CD8-positive, alpha-beta memory T cell (primary cell): ENCODE results near the gene BEGAIN. TPM values are rescaled to one million over a fixed set of nuclear protein-coding genes. Genes with fewer than 3 reads are reported as not detected.

Experiments
- CTCF ChIA-PET: fragments of 350-600 bp; sonication (Branson Sonifier 250); formaldehyde crosslinking; loops from one replicate; lab custom pipeline; 2021; ENCODE audit warnings: antibody characterized with exemption; lab: Charles Lee
- POLR2A ChIA-PET: fragments of 350-600 bp; sonication (Branson Sonifier 250); formaldehyde crosslinking; loops from one replicate; lab custom pipeline; 2021; ENCODE audit warnings: antibody characterized with exemption; lab: Charles Lee
- DNase-seq, 5 donors: peaks; one replicate each; pipeline versions ENCODE4 v3.0.0 to v3.0.0-alpha.2; 2020 to 2022; ENCODE audit warnings: mixed read lengths in 1 of 5
- H3K27ac ChIP-seq: one replicate; pipeline ENCODE4 v1.7.0; 2013; ENCODE audit warnings: low read depth, mild to moderate bottlenecking, low read length, moderate library complexity
- H3K27me3 ChIP-seq: 2 replicates; pipeline ENCODE4 v1.7.0; 2013; ENCODE audit warnings: low read length, mild to moderate bottlenecking; ENCODE audit not compliant: insufficient read depth, poor library complexity, severe bottlenecking
- H3K36me3 ChIP-seq: 2 replicates; pipeline ENCODE4 v1.7.0; 2013; ENCODE audit warnings: mild to moderate bottlenecking, low read length, moderate library complexity; ENCODE audit not compliant: insufficient read depth
- H3K4me1 ChIP-seq: 2 replicates; pipeline ENCODE4 v1.7.0; 2013; ENCODE audit warnings: mild to moderate bottlenecking, low read length, moderate library complexity; ENCODE audit not compliant: insufficient read depth
- H3K4me3 ChIP-seq: 2 replicates; pipeline ENCODE4 v1.7.0; 2013; ENCODE audit warnings: mild to moderate bottlenecking, low read length
- H3K9me3 ChIP-seq: 2 replicates; pipeline ENCODE4 v1.7.0; 2013; ENCODE audit warnings: mild to moderate bottlenecking, low read length
- H3K27ac Mint-ChIP-seq, 8 donors: one replicate each; pipeline ENCODE4 v1.8.0; 2020 to 2021; ENCODE audit warnings: mixed read lengths in 8 of 8, mild to moderate bottlenecking in 6 of 8, inconsistent platforms in 3 of 8, moderate library complexity in 3 of 8
- H3K27me3 Mint-ChIP-seq, 2 donors: one replicate each; pipeline ENCODE4 v1.8.0; 2020 to 2021; ENCODE audit warnings: mixed read lengths in 2 of 2, mild to moderate bottlenecking in 1 of 2, moderate library complexity in 1 of 2
- H3K36me3 Mint-ChIP-seq, 3 donors: one replicate each; pipeline ENCODE4 v1.8.0; 2020 to 2021; ENCODE audit warnings: mixed read lengths in 3 of 3, inconsistent platforms in 1 of 3, mild to moderate bottlenecking in 1 of 3
- H3K4me1 Mint-ChIP-seq, 3 donors: one replicate each; pipeline ENCODE4 v1.8.0; 2020 to 2021; ENCODE audit warnings: mixed read lengths in 3 of 3, inconsistent platforms in 1 of 3, mild to moderate bottlenecking in 1 of 3
- H3K4me3 Mint-ChIP-seq, 7 donors: one replicate each; pipeline ENCODE4 v1.8.0; 2020 to 2021; ENCODE audit warnings: mixed read lengths in 7 of 7, mild to moderate bottlenecking in 6 of 7, moderate library complexity in 4 of 7, inconsistent platforms in 2 of 7
- H3K9me3 Mint-ChIP-seq, 5 donors: one replicate each; pipeline ENCODE4 v1.8.0; 2020 to 2022; ENCODE audit warnings: mixed read lengths in 5 of 5, mild to moderate bottlenecking in 3 of 5, moderate library complexity in 2 of 5, inconsistent platforms in 1 of 5
- polyA plus RNA-seq: library from polyadenylated mRNA; unstranded; fragments of 300-500 nt; fragmentation: Illumina TruSeq; gene quantifications from one replicate; pipeline ENCODE4 v1.2.3, GENCODE V29; 2021
- total RNA-seq, 2 experiments: library from RNA; stranded (reverse); gene quantifications; one replicate each; pipeline ENCODE4 v1.2.3, GENCODE V29; 2021

The BEGAIN gene
- total and polyA plus RNA-seq, 3 experiments from 2014 or later: 0.26 to 2.4 (median 2.4) TPM

DNA sequence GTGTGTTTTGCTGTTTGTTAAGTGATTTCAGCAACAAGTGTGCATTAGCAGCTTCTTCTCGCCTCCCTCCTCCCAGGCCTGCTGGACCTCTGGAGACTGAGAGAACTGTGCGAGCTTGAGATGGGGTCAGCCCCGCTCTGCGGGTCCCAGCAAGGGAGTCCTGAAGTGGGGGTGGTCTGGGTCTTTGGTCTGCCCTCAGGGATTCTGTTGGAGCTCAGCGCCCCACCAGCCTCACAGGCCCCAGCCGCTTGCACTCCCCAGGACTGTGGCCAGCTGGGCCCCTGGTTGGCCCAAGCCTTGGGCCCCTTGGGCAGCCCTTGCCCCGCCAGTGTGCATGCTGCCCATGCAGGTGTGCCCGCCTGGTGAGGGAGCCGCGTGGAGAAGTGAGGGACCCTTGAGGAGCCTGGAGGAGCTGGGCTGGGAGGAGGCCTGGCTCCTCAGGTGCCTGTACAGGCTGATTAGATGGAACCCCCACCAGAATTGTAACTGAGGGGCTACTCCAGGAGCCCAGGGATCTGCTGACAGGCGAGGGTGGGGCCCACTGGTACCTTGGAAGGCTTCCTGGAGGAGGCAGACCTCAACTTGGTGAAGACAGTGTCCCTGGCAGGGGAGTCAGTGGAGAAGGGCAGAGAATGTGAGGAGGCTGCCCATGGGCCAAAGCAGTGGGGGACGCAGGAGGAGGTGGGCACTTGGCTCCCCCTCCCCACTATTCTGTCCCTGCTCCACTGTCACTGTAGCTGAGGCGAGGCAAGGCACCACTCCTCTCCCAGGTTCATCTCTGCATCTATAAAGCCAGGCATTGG lies 56.7 kb downstream of the BEGAIN start:
- no peak for DNase-seq
- Histone ChIP-seq H3K4me3 (no peak overlapping the region), H3K4me1 (no peaks in the 10 kb centered on the region), H3K27me3 (no peaks in the 10 kb centered on the region), H3K36me3 (peaks cover 8% of the 10 kb centered on the region), H3K9me3 (no peaks in the 10 kb centered on the region), H3K27ac (no peak overlapping the region)
- peaks cover 0 to 21% (median 0%) of the 10 kb centered on the region in 3 donors for H3K36me3 Mint-ChIP-seq
- CTCF ChIA-PET: no interaction called here
- H3K4me1 Mint-ChIP-seq: peaks cover 0 to 4% (median 0%) of the 10 kb centered on the region in 3 donors
- no peak overlapping the region for H3K4me3 Mint-ChIP-seq
- no peaks in the 10 kb centered on the region for H3K27me3 Mint-ChIP-seq
- H3K27ac Mint-ChIP-seq: peak overlapping the region in 1 of 8 donors; percentile 6
- H3K9me3 Mint-ChIP-seq: no peaks in the 10 kb centered on the region
- POLR2A ChIA-PET: no interaction called here

DNA sequence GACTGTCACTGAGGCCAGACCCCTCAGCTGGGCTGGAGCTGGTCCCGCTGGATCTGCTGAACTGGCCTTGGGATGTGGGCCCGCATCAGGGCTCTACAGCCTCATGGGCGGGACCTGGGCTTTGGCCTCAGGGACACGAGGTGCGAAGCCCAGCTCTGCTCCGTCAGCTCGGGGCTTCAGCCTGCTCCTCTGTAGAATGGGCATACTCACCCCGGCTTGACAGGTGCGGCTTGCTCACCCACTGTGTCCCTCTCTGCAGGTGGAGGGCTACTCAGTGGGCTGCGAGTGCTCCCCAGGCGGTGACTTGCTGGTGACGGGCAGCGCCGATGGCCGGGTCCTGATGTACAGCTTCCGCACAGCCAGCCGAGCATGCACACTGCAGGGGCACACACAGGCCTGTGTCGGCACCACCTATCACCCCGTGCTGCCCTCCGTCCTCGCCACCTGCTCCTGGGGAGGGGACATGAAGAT lies 57.6 kb downstream of the BEGAIN start:
- POLR2A ChIA-PET: no interaction called here
- Mint-ChIP-seq H3K4me3 (no peak overlapping the region), H3K4me1 (peaks cover 0 to 4% (median 0%) of the 10 kb centered on the region in 3 donors), H3K27ac (no peak overlapping the region), H3K27me3 (no peaks in the 10 kb centered on the region), H3K36me3 (peaks cover 0 to 21% (median 0%) of the 10 kb centered on the region in 3 donors), H3K9me3 (no peaks in the 10 kb centered on the region)
- peak in 1 of 5 donors; percentile 47 for DNase-seq
- CTCF ChIA-PET: no interaction called here
- Histone ChIP-seq H3K27me3 (no peaks in the 10 kb centered on the region), H3K4me3 (no peak overlapping the region), H3K27ac (no peak overlapping the region), H3K4me1 (no peaks in the 10 kb centered on the region), H3K9me3 (no peaks in the 10 kb centered on the region), H3K36me3 (peaks cover 8% of the 10 kb centered on the region)

DNA sequence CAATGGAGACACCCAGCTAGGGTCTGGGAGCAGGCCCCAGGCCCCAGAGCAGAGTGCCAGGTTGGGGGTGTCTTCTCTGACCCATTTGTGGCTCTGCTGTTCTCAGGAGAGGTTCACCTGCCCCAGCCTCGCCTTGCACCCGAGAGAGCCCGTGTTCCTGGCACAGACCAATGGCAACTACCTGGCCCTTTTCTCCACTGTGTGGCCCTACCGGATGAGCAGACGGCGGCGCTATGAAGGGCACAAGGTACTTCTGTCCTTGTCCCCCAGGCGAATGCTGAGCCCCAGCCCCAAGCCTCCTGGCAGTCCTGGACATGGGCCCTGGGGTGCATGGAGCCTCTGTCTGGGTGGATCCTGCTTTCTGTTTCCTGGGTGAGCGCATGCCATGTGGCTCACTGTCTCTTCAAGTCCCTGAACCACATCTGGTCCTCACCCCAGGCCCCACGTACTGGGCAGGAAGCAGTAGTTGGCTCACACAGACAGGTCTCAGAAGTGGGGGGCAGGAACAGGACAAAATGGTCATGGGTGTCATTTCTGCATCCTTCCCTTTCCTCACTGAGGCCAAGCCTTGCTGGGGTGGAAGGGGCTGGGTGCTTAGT lies 58.2 kb downstream of the BEGAIN start:
- Mint-ChIP-seq H3K4me1 (peaks cover 0 to 4% (median 0%) of the 10 kb centered on the region in 3 donors), H3K27ac (no peak overlapping the region), H3K4me3 (no peak overlapping the region), H3K27me3 (no peaks in the 10 kb centered on the region), H3K9me3 (no peaks in the 10 kb centered on the region), H3K36me3 (peaks cover 0 to 21% (median 0%) of the 10 kb centered on the region in 3 donors)
- H3K4me3 ChIP-seq: no peak overlapping the region
- CTCF ChIA-PET: no interaction called here
- H3K36me3 ChIP-seq: peaks cover 8% of the 10 kb centered on the region
- no peaks in the 10 kb centered on the region for H3K27me3 ChIP-seq
- H3K4me1 ChIP-seq: no peaks in the 10 kb centered on the region
- peak in 1 of 5 donors; percentile 44 for DNase-seq
- H3K27ac ChIP-seq: no peak overlapping the region
- POLR2A ChIA-PET: no interaction called here
- no peaks in the 10 kb centered on the region for H3K9me3 ChIP-seq

DNA sequence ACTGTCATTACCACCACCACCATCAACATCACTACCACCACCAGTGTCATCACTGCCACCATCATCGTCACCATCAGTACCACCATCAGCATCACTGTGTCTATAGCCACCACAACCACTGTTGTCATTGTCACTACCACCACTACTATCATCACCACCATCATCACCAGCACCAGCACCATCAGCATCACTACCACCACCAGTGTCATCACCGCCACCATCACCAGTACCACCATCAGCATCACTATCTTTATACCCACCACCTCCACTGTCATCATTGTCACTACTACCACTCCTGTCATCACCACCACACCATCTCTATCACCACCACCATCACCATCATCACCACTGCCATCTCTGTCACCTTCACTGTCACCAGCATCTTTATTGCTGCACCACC lies 60.6 kb downstream of the BEGAIN start:
- DNase-seq: peak in 1 of 5 donors; percentile 39
- no peak overlapping the region for H3K4me3 ChIP-seq
- no peaks in the 10 kb centered on the region for H3K9me3 Mint-ChIP-seq
- H3K4me1 Mint-ChIP-seq: no peaks in the 10 kb centered on the region
- POLR2A ChIA-PET: no interaction called here
- no peaks in the 10 kb centered on the region for H3K4me1 ChIP-seq
- peaks cover 8% of the 10 kb centered on the region for H3K36me3 ChIP-seq
- H3K27me3 ChIP-seq: no peaks in the 10 kb centered on the region
- CTCF ChIA-PET: no interaction called here
- no peaks in the 10 kb centered on the region for H3K27me3 Mint-ChIP-seq
- peaks cover 0 to 21% (median 0%) of the 10 kb centered on the region in 3 donors for H3K36me3 Mint-ChIP-seq
- H3K27ac ChIP-seq: no peak overlapping the region
- H3K4me3 Mint-ChIP-seq: no peak overlapping the region
- no peaks in the 10 kb centered on the region for H3K9me3 ChIP-seq
- H3K27ac Mint-ChIP-seq: no peak overlapping the region

DNA sequence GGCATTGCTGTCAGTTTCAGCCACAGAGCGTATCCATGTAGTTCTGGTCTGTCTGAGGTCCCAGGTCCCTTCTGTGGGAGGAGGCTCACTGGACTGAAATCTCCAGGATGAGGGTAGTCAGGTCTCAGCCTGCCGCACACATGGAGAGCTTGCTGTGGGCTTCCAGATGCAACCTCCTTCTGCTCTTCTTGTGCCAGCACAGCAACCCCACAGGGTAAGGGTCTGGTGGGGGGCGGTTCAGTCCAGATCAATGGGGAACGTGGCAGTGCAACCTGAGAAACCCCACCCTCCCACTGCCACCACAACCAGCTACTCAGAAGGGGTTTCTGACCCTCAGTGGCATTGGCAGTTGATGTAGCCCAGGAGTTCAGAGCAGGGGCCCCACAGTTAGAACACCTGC lies 61.2 kb downstream of the BEGAIN start:
- H3K4me1 ChIP-seq: no peaks in the 10 kb centered on the region
- POLR2A ChIA-PET: no interaction called here
- no peaks in the 10 kb centered on the region for H3K4me1 Mint-ChIP-seq
- CTCF ChIA-PET: no interaction called here
- H3K9me3 Mint-ChIP-seq: no peaks in the 10 kb centered on the region
- H3K27me3 ChIP-seq: no peaks in the 10 kb centered on the region
- H3K27ac Mint-ChIP-seq: no peak overlapping the region
- H3K36me3 Mint-ChIP-seq: peaks cover 0 to 21% (median 0%) of the 10 kb centered on the region in 3 donors
- H3K27ac ChIP-seq: no peak overlapping the region
- H3K36me3 ChIP-seq: peaks cover 8% of the 10 kb centered on the region
- no peaks in the 10 kb centered on the region for H3K27me3 Mint-ChIP-seq
- no peak overlapping the region for H3K4me3 ChIP-seq
- no peak for DNase-seq
- no peaks in the 10 kb centered on the region for H3K9me3 ChIP-seq
- H3K4me3 Mint-ChIP-seq: no peak overlapping the region

DNA sequence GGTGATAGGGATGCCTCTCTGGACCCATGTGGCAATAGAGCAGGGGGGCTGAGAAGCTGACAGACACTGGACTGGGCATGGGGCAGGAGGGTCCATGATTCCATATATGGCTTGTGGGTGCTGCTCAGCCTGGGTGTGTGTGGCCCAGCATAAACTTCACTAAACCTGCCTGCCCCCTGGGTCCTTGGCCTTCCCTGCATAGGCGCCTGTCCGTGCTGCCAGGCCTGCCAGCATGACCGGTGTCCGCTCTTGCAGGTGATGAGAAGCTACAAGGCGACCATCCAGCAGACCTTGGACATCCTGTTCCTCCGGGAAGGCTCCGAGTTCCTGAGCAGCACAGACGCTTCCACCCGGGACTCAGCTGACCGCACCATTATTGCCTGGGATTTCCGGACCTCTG lies 61.6 kb downstream of the BEGAIN start:
- CTCF ChIA-PET: interaction anchor here (1.7 kb wide), 1 partner anchor 120 kb away, joined by 8 read pairs; no protein-coding TSS in a partner anchor
- Mint-ChIP-seq H3K9me3 (no peaks in the 10 kb centered on the region), H3K27ac (peak overlapping the region in 1 of 8 donors; percentile 52), H3K36me3 (peaks cover 0 to 18% (median 0%) of the 10 kb centered on the region in 3 donors), H3K27me3 (no peaks in the 10 kb centered on the region), H3K4me1 (no peaks in the 10 kb centered on the region), H3K4me3 (no peak overlapping the region)
- Histone ChIP-seq H3K9me3 (no peaks in the 10 kb centered on the region), H3K27ac (no peak overlapping the region), H3K4me1 (no peaks in the 10 kb centered on the region), H3K36me3 (peaks cover 8% of the 10 kb centered on the region), H3K27me3 (no peaks in the 10 kb centered on the region), H3K4me3 (no peak overlapping the region)
- POLR2A ChIA-PET: no interaction called here
- DNase-seq: no peak

DNA sequence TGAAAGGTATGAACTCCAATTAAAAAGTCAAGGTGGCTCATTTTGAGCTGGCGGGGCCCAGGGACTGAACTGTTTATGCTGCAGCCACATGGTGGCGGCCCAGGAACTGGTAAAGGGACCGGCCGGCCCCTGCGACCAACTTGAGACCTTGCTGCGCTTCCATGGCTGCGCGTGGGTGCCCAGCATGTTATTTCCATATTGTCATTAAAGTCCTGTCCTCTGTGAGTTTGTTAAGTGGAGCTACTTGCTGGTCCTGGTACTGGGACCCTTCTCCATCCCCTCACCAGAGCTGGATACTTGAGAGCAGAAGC lies 62.3 kb downstream of the BEGAIN start:
- Histone ChIP-seq H3K4me1 (no peaks in the 10 kb centered on the region), H3K27me3 (no peaks in the 10 kb centered on the region), H3K27ac (no peak overlapping the region), H3K9me3 (no peaks in the 10 kb centered on the region), H3K36me3 (peaks cover 8% of the 10 kb centered on the region), H3K4me3 (no peak overlapping the region)
- CTCF ChIA-PET: interaction anchor here (1.0 to 1.7 kb wide), 2 partner anchors 22 to 120 kb away, joined by 3 to 8 read pairs; no protein-coding TSS in a partner anchor
- Mint-ChIP-seq H3K27ac (no peak overlapping the region), H3K4me1 (no peaks in the 10 kb centered on the region), H3K27me3 (no peaks in the 10 kb centered on the region), H3K4me3 (no peak overlapping the region), H3K36me3 (peaks cover 0 to 15% (median 0%) of the 10 kb centered on the region in 3 donors), H3K9me3 (no peaks in the 10 kb centered on the region)
- no peak for DNase-seq
- POLR2A ChIA-PET: no interaction called here

DNA sequence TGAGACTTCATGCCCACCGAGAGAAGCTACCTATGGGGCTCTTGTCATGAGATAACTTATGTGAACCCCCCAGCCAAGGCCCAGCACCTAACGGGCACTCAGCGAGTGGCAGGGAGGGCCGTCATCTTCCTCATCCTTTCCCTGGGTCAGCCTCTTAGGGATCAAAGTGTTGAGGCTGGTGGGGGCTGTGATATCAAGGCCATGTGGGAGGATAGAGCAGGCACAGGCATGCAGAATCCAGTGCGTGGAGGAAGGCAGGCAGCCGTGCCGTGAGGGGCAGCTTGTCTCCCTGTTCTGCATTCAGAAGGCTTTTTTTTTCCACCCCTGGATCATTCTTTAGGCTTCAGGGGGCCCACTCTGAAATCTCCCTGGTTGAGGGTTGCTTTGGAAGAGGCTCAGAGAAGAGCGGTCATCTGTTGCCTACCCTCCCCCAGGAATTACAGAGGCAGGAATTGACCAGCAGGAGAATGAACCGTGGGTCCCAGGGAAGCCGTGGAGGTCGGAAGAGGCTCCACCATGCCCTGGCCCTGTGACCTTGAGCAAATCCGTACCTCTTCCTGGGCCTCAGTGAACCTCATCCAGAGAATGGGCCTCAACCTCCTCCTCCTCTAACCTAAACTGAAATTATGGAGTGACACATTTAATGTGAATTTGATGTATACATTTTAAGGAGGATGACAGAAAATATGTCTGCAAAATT lies 62.8 kb downstream of the BEGAIN start:
- Histone ChIP-seq H3K9me3 (no peaks in the 10 kb centered on the region), H3K27ac (no peak overlapping the region), H3K36me3 (peaks cover 8% of the 10 kb centered on the region), H3K27me3 (no peaks in the 10 kb centered on the region), H3K4me3 (no peak overlapping the region), H3K4me1 (no peaks in the 10 kb centered on the region)
- Mint-ChIP-seq H3K4me3 (no peak overlapping the region), H3K4me1 (no peaks in the 10 kb centered on the region), H3K27ac (peak overlapping the region in 1 of 8 donors; percentile 55), H3K9me3 (no peaks in the 10 kb centered on the region), H3K36me3 (peaks cover 0 to 14% (median 0%) of the 10 kb centered on the region in 3 donors), H3K27me3 (no peaks in the 10 kb centered on the region)
- no peak for DNase-seq
- POLR2A ChIA-PET: no interaction called here
- CTCF ChIA-PET: interaction anchor here (1.0 to 1.7 kb wide), 2 partner anchors 22 to 121 kb away, joined by 3 to 8 read pairs; no protein-coding TSS in a partner anchor
